DOHH2 (cell line): Measurements from ENCODE around the gene CLDN24.

Source experiments
- H3F3A ChIP-seq: fragments of 200-600 bp; sonication (generic), shearing (Covaris generic); 2 replicates; pipeline ENCODE4 v1.6.0; 2016; ENCODE audit warnings: antibody characterized with exemption, mild to moderate bottlenecking; ENCODE audit not compliant: control insufficient read depth, insufficient read depth
- H3K27ac ChIP-seq: fragments of 200-600 bp; sonication (generic); 2 replicates; pipeline ENCODE4 v1.5.1; 2014; ENCODE audit warnings: low read depth, mild to moderate bottlenecking, low read length, moderate library complexity
- H3K27me3 ChIP-seq: fragments of 200-600 bp; sonication (generic); 2 replicates; pipeline ENCODE4 v1.6.1; 2014; ENCODE audit warnings: mild to moderate bottlenecking, low read length, mixed read lengths; ENCODE audit not compliant: control insufficient read depth
- H3K36me3 ChIP-seq: fragments of 200-600 bp; sonication (generic); 2 replicates; pipeline ENCODE4 v1.6.1; 2014; ENCODE audit warnings: mild to moderate bottlenecking, low read length, moderate library complexity, mixed read lengths; ENCODE audit not compliant: control insufficient read depth
- H3K4me1 ChIP-seq: fragments of 200-600 bp; sonication (generic); 2 replicates; pipeline ENCODE4 v1.6.1; 2014; ENCODE audit warnings: mild to moderate bottlenecking, low read length, mixed read lengths; ENCODE audit not compliant: control insufficient read depth
- H3K4me2 ChIP-seq: fragments of 200-600 bp; sonication (generic); 2 replicates; pipeline ENCODE4 v1.6.0; 2014; ENCODE audit warnings: mild to moderate bottlenecking, low read length, moderate library complexity
- H3K4me3 ChIP-seq: fragments of 200-600 bp; sonication (generic); 2 replicates; pipeline ENCODE4 v1.5.1; 2014; ENCODE audit warnings: mild to moderate bottlenecking, low read length, mixed read lengths
- H3K79me2 ChIP-seq: fragments of 200-600 bp; sonication (generic); 2 replicates; pipeline ENCODE4 v1.6.1; 2014; ENCODE audit warnings: mild to moderate bottlenecking, low read length, mixed read lengths; ENCODE audit not compliant: control insufficient read depth
- H3K9me2 ChIP-seq: fragments of 200-600 bp; sonication (generic); replicated peaks from 2 replicates; pipeline ENCODE4 v1.6.1; 2014; ENCODE audit warnings: mild to moderate bottlenecking, low read length, mixed read lengths; ENCODE audit not compliant: control insufficient read depth
- H3K9me3 ChIP-seq: fragments of 200-600 bp; sonication (generic); 2 replicates; pipeline ENCODE4 v1.6.1; 2014; ENCODE audit warnings: antibody characterized with exemption, low read length, mixed read lengths; ENCODE audit not compliant: control insufficient read depth, insufficient read depth
- H4K20me1 ChIP-seq: fragments of 200-600 bp; sonication (generic); 2 replicates; pipeline ENCODE4 v1.6.0; 2014; ENCODE audit warnings: low read depth, mild to moderate bottlenecking, antibody characterized with exemption, low read length, moderate library complexity; ENCODE audit not compliant: control insufficient read depth, insufficient read depth
- EZH2phosphoT487 ChIP-seq: fragments of 200-600 bp; sonication (generic); IDR thresholded peaks from 2 replicates; pipeline ENCODE4 v1.6.1; 2017; ENCODE audit warnings: borderline replicate concordance, mild to moderate bottlenecking, antibody characterized with exemption, low read length, moderate library complexity, mixed read lengths
- TF ChIP-seq, protein P1 (sequence below): fragments of 200-600 bp; sonication (generic); IDR thresholded peaks from one replicate; pipeline ENCODE4 v1.5.1; 2014; ENCODE audit warnings: antibody characterized with exemption, mild to moderate bottlenecking, low read depth, low read length; ENCODE audit not compliant: poor library complexity, severe bottlenecking

The CLDN24 gene

DNA sequence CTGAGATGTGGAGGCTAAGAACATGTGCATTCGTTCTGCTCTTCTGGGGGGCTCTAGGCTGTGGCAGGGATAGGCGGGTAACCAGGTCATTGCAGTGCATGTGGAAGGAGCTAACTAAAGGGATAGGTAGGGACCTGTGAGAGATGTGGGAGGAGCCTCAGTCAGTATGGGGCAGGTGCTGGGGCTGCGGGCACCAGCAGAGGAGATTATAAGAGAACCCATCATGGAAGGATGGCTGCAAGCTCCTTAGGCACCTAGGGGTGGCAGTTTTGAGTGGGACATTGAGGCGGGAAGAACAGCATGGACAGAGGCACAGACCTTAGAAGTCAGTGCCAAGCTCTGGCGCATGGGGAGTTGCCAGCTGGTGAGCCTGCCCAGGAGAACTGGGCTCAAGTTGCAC is 9.4 kb downstream of the CLDN24 start:
- Histone ChIP-seq H3K9me2 (no peaks in the 10 kb centered on the region), H3F3A (no peaks in the 10 kb centered on the region), H3K36me3 (no peaks in the 10 kb centered on the region), H3K27ac (no peak overlapping the region), H3K79me2 (no peaks in the 10 kb centered on the region), H3K27me3 (0 out of 2 replicates have a peak, but pooled peaks cover 3% of the 10 kb centered on the region), H3K9me3 (no peaks in the 10 kb centered on the region), H4K20me1 (no peaks in the 10 kb centered on the region), H3K4me1 (no peaks in the 10 kb centered on the region), H3K4me3 (no peak overlapping the region), H3K4me2 (no peak overlapping the region)
- TF ChIP-seq EZH2phosphoT487: no peak
- TF ChIP-seq, protein P1, sequence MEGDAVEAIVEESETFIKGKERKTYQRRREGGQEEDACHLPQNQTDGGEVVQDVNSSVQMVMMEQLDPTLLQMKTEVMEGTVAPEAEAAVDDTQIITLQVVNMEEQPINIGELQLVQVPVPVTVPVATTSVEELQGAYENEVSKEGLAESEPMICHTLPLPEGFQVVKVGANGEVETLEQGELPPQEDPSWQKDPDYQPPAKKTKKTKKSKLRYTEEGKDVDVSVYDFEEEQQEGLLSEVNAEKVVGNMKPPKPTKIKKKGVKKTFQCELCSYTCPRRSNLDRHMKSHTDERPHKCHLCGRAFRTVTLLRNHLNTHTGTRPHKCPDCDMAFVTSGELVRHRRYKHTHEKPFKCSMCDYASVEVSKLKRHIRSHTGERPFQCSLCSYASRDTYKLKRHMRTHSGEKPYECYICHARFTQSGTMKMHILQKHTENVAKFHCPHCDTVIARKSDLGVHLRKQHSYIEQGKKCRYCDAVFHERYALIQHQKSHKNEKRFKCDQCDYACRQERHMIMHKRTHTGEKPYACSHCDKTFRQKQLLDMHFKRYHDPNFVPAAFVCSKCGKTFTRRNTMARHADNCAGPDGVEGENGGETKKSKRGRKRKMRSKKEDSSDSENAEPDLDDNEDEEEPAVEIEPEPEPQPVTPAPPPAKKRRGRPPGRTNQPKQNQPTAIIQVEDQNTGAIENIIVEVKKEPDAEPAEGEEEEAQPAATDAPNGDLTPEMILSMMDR: no peak

DNA sequence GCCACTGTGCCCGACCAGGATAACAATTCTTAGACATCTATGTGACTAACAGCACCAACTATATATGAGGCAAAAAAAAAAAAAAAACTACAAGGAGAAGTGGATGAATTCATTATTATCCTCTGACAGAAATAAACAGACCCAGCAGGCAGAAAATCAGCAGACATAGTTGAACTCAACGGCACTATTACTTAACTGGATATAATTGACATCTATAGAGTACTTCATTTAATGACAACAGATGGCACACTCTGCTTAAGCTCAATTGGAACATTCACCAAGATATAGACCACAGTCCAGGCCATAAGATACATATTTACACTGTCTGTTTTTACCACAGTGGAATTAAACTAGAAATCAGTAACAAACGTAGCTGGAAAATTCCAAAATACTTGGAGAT is 15.4 kb downstream of the CLDN24 start:
- Histone ChIP-seq H3K9me3 (no peaks in the 10 kb centered on the region), H4K20me1 (no peaks in the 10 kb centered on the region), H3K4me1 (no peaks in the 10 kb centered on the region), H3K4me3 (no peak overlapping the region), H3K4me2 (no peak overlapping the region), H3K27me3 (0 out of 2 replicates have a peak, but pooled peaks cover 3% of the 10 kb centered on the region), H3K9me2 (no peaks in the 10 kb centered on the region), H3K79me2 (no peaks in the 10 kb centered on the region), H3K36me3 (no peaks in the 10 kb centered on the region), H3K27ac (no peak overlapping the region), H3F3A (no peaks in the 10 kb centered on the region)
- TF ChIP-seq, protein P1: no peak
- no peak for TF ChIP-seq EZH2phosphoT487

DNA sequence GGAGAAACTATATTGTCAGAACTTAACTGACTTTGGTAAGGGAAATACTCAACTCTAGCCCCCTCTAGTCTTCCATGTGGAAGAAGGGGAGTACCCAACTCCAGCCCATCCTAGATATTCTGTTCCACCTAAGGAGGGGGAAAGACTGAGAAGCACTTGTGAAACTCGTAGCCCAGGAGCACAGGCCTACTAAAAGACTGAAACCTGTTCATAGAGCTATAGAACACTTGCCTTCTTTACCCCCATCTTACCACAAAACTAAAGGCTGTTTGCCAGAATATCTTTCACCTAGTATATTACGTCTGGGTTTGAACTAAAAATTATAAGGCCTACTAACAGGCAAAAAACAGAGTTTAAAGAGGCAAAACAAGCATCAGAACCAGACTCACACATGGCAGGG is 17.7 kb downstream of the CLDN24 start:
- no peak overlapping the region for H3K27ac ChIP-seq
- H3K4me1 ChIP-seq: no peaks in the 10 kb centered on the region
- no peak overlapping the region for H3K4me3 ChIP-seq
- no peaks in the 10 kb centered on the region for H3K36me3 ChIP-seq
- H4K20me1 ChIP-seq: no peaks in the 10 kb centered on the region
- H3K27me3 ChIP-seq: 0 out of 2 replicates have a peak, but pooled peaks cover 3% of the 10 kb centered on the region
- H3K4me2 ChIP-seq: no peak overlapping the region
- H3K9me2 ChIP-seq: no peaks in the 10 kb centered on the region
- no peaks in the 10 kb centered on the region for H3K9me3 ChIP-seq
- TF ChIP-seq EZH2phosphoT487: no peak
- TF ChIP-seq, protein P1: no peak
- H3K79me2 ChIP-seq: no peaks in the 10 kb centered on the region
- H3F3A ChIP-seq: no peaks in the 10 kb centered on the region
